Measurements from ENCODE around the gene RNF223. TPM values are rescaled to one million over a fixed set of nuclear protein-coding genes. Genes with fewer than 3 reads are reported as not detected.

RNF223 gene
- total and polyA plus RNA-seq, 7 experiments from 2014 or later, result 0.32 TPM; not detected in 6

- H3K4me3 Mint-ChIP-seq, result no peak overlapping the region
- H3K36me3 ChIP-seq (ENCODE audit: control insufficient read depth in 2 of 3, insufficient read depth in 3 of 3, low read length in 3 of 3), result peaks cover 0 to 7% (median 0%) of the 10 kb centered on the region in 3 experiments
- no peak overlapping the region for H3K27ac Mint-ChIP-seq
- POLR2A ChIA-PET, result no interaction called here
- no peak overlapping the region for H3K27ac ChIP-seq (ENCODE audit: low read depth, low read length)
- H3K4me3 ChIP-seq (ENCODE audit: low read length), result no peak overlapping the region
- no peaks in the 10 kb centered on the region for H3K27me3 Mint-ChIP-seq
- DNase-seq (no peak), ATAC-seq (no peak)
- intact Hi-C loops (cut with micrococcal nuclease), result no loop called here
- no peaks in the 10 kb centered on the region for H3K9me3 Mint-ChIP-seq
- CTCF ChIA-PET, result no interaction called here
- no peaks in the 10 kb centered on the region for H3K36me3 Mint-ChIP-seq
- H3K4me1 ChIP-seq (ENCODE audit: control insufficient read depth in 2 of 2, insufficient read depth in 2 of 2, low read length in 2 of 2), result peaks cover 0 to under 1% of the 10 kb centered on the region in 2 donors
- no peaks in the 10 kb centered on the region for H3K4me1 Mint-ChIP-seq
- H3K9me3 ChIP-seq (ENCODE audit: control insufficient read depth in 2 of 3, low read length in 3 of 3), result no peaks in the 10 kb centered on the region
- no peaks in the 10 kb centered on the region for H3K27me3 ChIP-seq (ENCODE audit: control insufficient read depth in 2 of 2, insufficient read depth in 2 of 2, low read length in 2 of 2)
Observed at GRCh38 chr1:1085171-1085841, 11.2 kb upstream of the RNF223 start.

GRCh38 chr1:1084372-1085170 lies 10.5 kb upstream of the RNF223 start:
- Mint-ChIP-seq H3K27ac (no peak overlapping the region), H3K27me3 (no peaks in the 10 kb centered on the region), H3K4me1 (peaks cover 0 to under 1% (median 0%) of the 10 kb centered on the region in 7 donors), H3K36me3 (no peaks in the 10 kb centered on the region), H3K4me3 (no peak overlapping the region), H3K9me3 (no peaks in the 10 kb centered on the region)
- ChIA-PET CTCF (no interaction called here), POLR2A (no interaction called here)
- peaks cover 0 to 8% of the 10 kb centered on the region in 2 donors for H3K4me1 ChIP-seq (ENCODE audit: control insufficient read depth in 2 of 2, insufficient read depth in 2 of 2, low read length in 2 of 2)
- H3K9me3 ChIP-seq (ENCODE audit: control insufficient read depth in 2 of 3, low read length in 3 of 3), result no peaks in the 10 kb centered on the region
- intact Hi-C loops (cut with micrococcal nuclease), result no loop called here
- peak in 2 of 9 donors; percentile 8 to 22 for DNase-seq
- no peaks in the 10 kb centered on the region for H3K27me3 ChIP-seq (ENCODE audit: control insufficient read depth in 2 of 2, insufficient read depth in 2 of 2, low read length in 2 of 2)
- no peak overlapping the region for H3K4me3 ChIP-seq (ENCODE audit: low read length)
- no peak for ATAC-seq
- peaks cover 0 to 7% (median 0%) of the 10 kb centered on the region in 3 experiments for H3K36me3 ChIP-seq (ENCODE audit: control insufficient read depth in 2 of 3, insufficient read depth in 3 of 3, low read length in 3 of 3)
- no peak overlapping the region for H3K27ac ChIP-seq (ENCODE audit: low read depth, low read length)

GRCh38 chr1:1083416-1084371 lies 9.6 kb upstream of the RNF223 start:
- H3K9me3 Mint-ChIP-seq, result no peaks in the 10 kb centered on the region
- Histone ChIP-seq H3K36me3 (ENCODE audit: control insufficient read depth in 2 of 3, insufficient read depth in 3 of 3, low read length in 3 of 3) (peaks cover 0 to 7% (median 0%) of the 10 kb centered on the region in 3 experiments), H3K4me3 (ENCODE audit: low read length) (no peak overlapping the region), H3K27ac (ENCODE audit: low read depth, low read length) (no peak overlapping the region), H3K27me3 (ENCODE audit: control insufficient read depth in 2 of 2, insufficient read depth in 2 of 2, low read length in 2 of 2) (no peaks in the 10 kb centered on the region), H3K9me3 (ENCODE audit: control insufficient read depth in 2 of 3, low read length in 3 of 3) (no peaks in the 10 kb centered on the region), H3K4me1 (ENCODE audit: control insufficient read depth in 2 of 2, insufficient read depth in 2 of 2, low read length in 2 of 2) (peaks cover 0 to 11% of the 10 kb centered on the region in 2 donors)
- DNase-seq (peak in 1 of 9 donors; percentile 21), ATAC-seq (no peak)
- intact Hi-C loops (cut with micrococcal nuclease), result no loop called here
- H3K4me1 Mint-ChIP-seq, result peaks cover 0 to 4% (median 0%) of the 10 kb centered on the region in 7 donors
- no peak overlapping the region for H3K4me3 Mint-ChIP-seq
- CTCF ChIA-PET, result no interaction called here
- no peak overlapping the region for H3K27ac Mint-ChIP-seq
- H3K36me3 Mint-ChIP-seq, result no peaks in the 10 kb centered on the region
- POLR2A ChIA-PET, result no interaction called here
- no peaks in the 10 kb centered on the region for H3K27me3 Mint-ChIP-seq

- Mint-ChIP-seq H3K27me3 (no peaks in the 10 kb centered on the region), H3K27ac (no peak overlapping the region), H3K9me3 (no peaks in the 10 kb centered on the region), H3K36me3 (no peaks in the 10 kb centered on the region), H3K4me1 (peaks cover 0 to 4% (median 0%) of the 10 kb centered on the region in 7 donors), H3K4me3 (no peak overlapping the region)
- no peak for ATAC-seq
- Histone ChIP-seq H3K4me1 (ENCODE audit: control insufficient read depth in 2 of 2, insufficient read depth in 2 of 2, low read length in 2 of 2) (peaks cover 0 to 11% of the 10 kb centered on the region in 2 donors), H3K36me3 (ENCODE audit: control insufficient read depth in 2 of 3, insufficient read depth in 3 of 3, low read length in 3 of 3) (peaks cover 0 to 7% (median 0%) of the 10 kb centered on the region in 3 experiments), H3K27me3 (ENCODE audit: control insufficient read depth in 2 of 2, insufficient read depth in 2 of 2, low read length in 2 of 2) (no peaks in the 10 kb centered on the region), H3K9me3 (ENCODE audit: control insufficient read depth in 2 of 3, low read length in 3 of 3) (no peaks in the 10 kb centered on the region), H3K4me3 (ENCODE audit: low read length) (no peak overlapping the region), H3K27ac (ENCODE audit: low read depth, low read length) (no peak overlapping the region)
- intact Hi-C loops (cut with micrococcal nuclease), result no loop called here
- POLR2A ChIA-PET, result no interaction called here
- DNase-seq, result no peak
- CTCF ChIA-PET, result no interaction called here
Observed at GRCh38 chr1:1082776-1083415, 8.8 kb upstream of the RNF223 start.

GRCh38 chr1:1082239-1082775 lies 8.2 kb upstream of the RNF223 start:
- no peak for DNase-seq
- ChIA-PET POLR2A (no interaction called here), CTCF (no interaction called here)

More at GRCh38 chr1:1082239-1082775, 8.2 kb upstream of the RNF223 start:
- Mint-ChIP-seq H3K4me3 (no peak overlapping the region), H3K27me3 (no peaks in the 10 kb centered on the region), H3K36me3 (no peaks in the 10 kb centered on the region), H3K9me3 (no peaks in the 10 kb centered on the region), H3K4me1 (peaks cover 0 to 4% (median 0%) of the 10 kb centered on the region in 7 donors), H3K27ac (no peak overlapping the region)
- no peaks in the 10 kb centered on the region for H3K27me3 ChIP-seq (ENCODE audit: control insufficient read depth in 2 of 2, insufficient read depth in 2 of 2, low read length in 2 of 2)
- no peak for ATAC-seq
- H3K4me1 ChIP-seq (ENCODE audit: control insufficient read depth in 2 of 2, insufficient read depth in 2 of 2, low read length in 2 of 2), result peaks cover 0 to 11% of the 10 kb centered on the region in 2 donors
- no peak overlapping the region for H3K27ac ChIP-seq (ENCODE audit: low read depth, low read length)
- H3K36me3 ChIP-seq (ENCODE audit: control insufficient read depth in 2 of 3, insufficient read depth in 3 of 3, low read length in 3 of 3), result peaks cover 0 to 7% (median 0%) of the 10 kb centered on the region in 3 experiments
- no peaks in the 10 kb centered on the region for H3K9me3 ChIP-seq (ENCODE audit: control insufficient read depth in 2 of 3, low read length in 3 of 3)
- intact Hi-C loops (cut with micrococcal nuclease), result no loop called here
- no peak overlapping the region for H3K4me3 ChIP-seq (ENCODE audit: low read length)
